ENCODE measurements around the gene DUS4L.

DUS4L gene

GRCh38 chr7:107580716-107581383, 17.1 kb downstream of the DUS4L start:
- H3K4me2 ChIP-seq (ENCODE audit: insufficient read depth, low read length, poor library complexity, severe bottlenecking): peak overlapping the region; percentile 63
- no peak overlapping the region for H3K14ac ChIP-seq (ENCODE audit: low read length)
- WGBS, 2 donors (ENCODE audit: extremely low coverage in 2 of 2, insufficient read length in 2 of 2, insufficient replicate concordance in 1 of 2): no CpG with 5 or more reads among the region's 10 CpGs
- H3K27ac ChIP-seq (replicated peaks; ENCODE audit: low read length): no peak overlapping the region
- no peak overlapping the region for H2BK12ac ChIP-seq (ENCODE audit: low read length)
- H3K4me3 ChIP-seq (ENCODE audit: low read length in 2 of 2): peak overlapping the region; percentile 83 to 92
- H2BK15ac ChIP-seq (ENCODE audit: low read length): peak overlapping the region; percentile 9
- no peak overlapping the region for H3K4ac ChIP-seq (ENCODE audit: low read length)
- peak overlapping the region; percentile 97 for H2AFZ ChIP-seq (ENCODE audit: low read length)
- H3K79me1 ChIP-seq (ENCODE audit: low read depth, low read length): no peaks in the 10 kb centered on the region
- no peak for DNase-seq (ENCODE audit: low spot score)
- H3K27me3 ChIP-seq (ENCODE audit: control insufficient read depth in 3 of 3, insufficient read depth in 3 of 3, low read depth in 1 of 3, low read length in 3 of 3): no peaks in the 10 kb centered on the region
- peaks cover 0 to 4% of the 10 kb centered on the region in 2 donors for H3K4me1 ChIP-seq (ENCODE audit: control insufficient read depth in 2 of 2, insufficient read depth in 1 of 2, low read depth in 1 of 2, low read length in 2 of 2)
- no peak overlapping the region for H3K23ac ChIP-seq (ENCODE audit: low read depth, low read length, poor library complexity)
- no peak overlapping the region for H2AK5ac ChIP-seq (ENCODE audit: low read depth, low read length)
- no peaks in the 10 kb centered on the region for H3K9me3 ChIP-seq (replicated peaks in 1 of 2; ENCODE audit: control insufficient read depth in 2 of 2, insufficient read depth in 1 of 2, low read depth in 1 of 2, low read length in 2 of 2)
- H4K91ac ChIP-seq (ENCODE audit: low read depth, low read length, poor library complexity): no peak overlapping the region
- H3K36me3 ChIP-seq (replicated peaks in 1 of 2; ENCODE audit: control insufficient read depth in 2 of 2, insufficient read depth in 2 of 2, low read length in 2 of 2): peaks cover 1 to 35% of the 10 kb centered on the region in 2 donors
- H2BK120ac ChIP-seq (ENCODE audit: low read depth, low read length): no peak overlapping the region
- H3K9ac ChIP-seq (ENCODE audit: low read depth, low read length, poor library complexity): no peak overlapping the region
- H2BK5ac ChIP-seq (ENCODE audit: low read length): no peak overlapping the region
- no peak overlapping the region for H3K18ac ChIP-seq (ENCODE audit: low read length)
- H4K8ac ChIP-seq (ENCODE audit: low read depth, low read length): no peak overlapping the region

- Histone ChIP-seq H3K4me3 (ENCODE audit: low read length in 2 of 2) (peak overlapping the region in 1 of 2 donors; percentile 83), H3K4me1 (ENCODE audit: control insufficient read depth in 2 of 2, insufficient read depth in 1 of 2, low read depth in 1 of 2, low read length in 2 of 2) (peaks cover 0 to 4% of the 10 kb centered on the region in 2 donors), H2BK120ac (ENCODE audit: low read depth, low read length) (no peak overlapping the region), H3K36me3 (replicated peaks in 1 of 2; ENCODE audit: control insufficient read depth in 2 of 2, insufficient read depth in 2 of 2, low read length in 2 of 2) (peaks cover 1 to 35% of the 10 kb centered on the region in 2 donors), H3K14ac (ENCODE audit: low read length) (no peak overlapping the region), H3K4ac (ENCODE audit: low read length) (no peak overlapping the region), H2BK12ac (ENCODE audit: low read length) (no peak overlapping the region), H2AK5ac (ENCODE audit: low read depth, low read length) (no peak overlapping the region), H3K27ac (replicated peaks; ENCODE audit: low read length) (no peak overlapping the region), H4K91ac (ENCODE audit: low read depth, low read length, poor library complexity) (no peak overlapping the region), H3K9me3 (replicated peaks in 1 of 2; ENCODE audit: control insufficient read depth in 2 of 2, insufficient read depth in 1 of 2, low read depth in 1 of 2, low read length in 2 of 2) (no peaks in the 10 kb centered on the region), H3K9ac (ENCODE audit: low read depth, low read length, poor library complexity) (no peak overlapping the region), H3K27me3 (ENCODE audit: control insufficient read depth in 3 of 3, insufficient read depth in 3 of 3, low read depth in 1 of 3, low read length in 3 of 3) (no peaks in the 10 kb centered on the region), H3K4me2 (ENCODE audit: insufficient read depth, low read length, poor library complexity, severe bottlenecking) (no peak overlapping the region), H3K23ac (ENCODE audit: low read depth, low read length, poor library complexity) (no peak overlapping the region), H3K18ac (ENCODE audit: low read length) (no peak overlapping the region), H2BK15ac (ENCODE audit: low read length) (no peak overlapping the region), H2BK5ac (ENCODE audit: low read length) (no peak overlapping the region), H2AFZ (ENCODE audit: low read length) (no peak overlapping the region), H4K8ac (ENCODE audit: low read depth, low read length) (no peak overlapping the region), H3K79me1 (ENCODE audit: low read depth, low read length) (no peaks in the 10 kb centered on the region)
- WGBS, 2 donors (ENCODE audit: extremely low coverage in 2 of 2, insufficient read length in 2 of 2, insufficient replicate concordance in 1 of 2): no CpG with 5 or more reads among the region's 5 CpGs
- DNase-seq (ENCODE audit: low spot score): no peak
Observed at GRCh38 chr7:107581387-107582013, 17.7 kb downstream of the DUS4L start.

GRCh38 chr7:107582875-107583274, 19.1 kb downstream of the DUS4L start:
- H3K14ac ChIP-seq (ENCODE audit: low read length): no peak overlapping the region
- no peak for DNase-seq (ENCODE audit: low spot score)

GRCh38 chr7:107584716-107585115, 20.9 kb downstream of the DUS4L start:
- no peak overlapping the region for H3K27ac ChIP-seq (replicated peaks; ENCODE audit: low read length)
- H3K4me2 ChIP-seq (ENCODE audit: insufficient read depth, low read length, poor library complexity, severe bottlenecking): no peak overlapping the region
- WGBS, 2 donors (ENCODE audit: extremely low coverage in 2 of 2, insufficient read length in 2 of 2, insufficient replicate concordance in 1 of 2): no CpG with 5 or more reads among the region's 2 CpGs
- H3K18ac ChIP-seq (ENCODE audit: low read length): no peak overlapping the region
- H3K14ac ChIP-seq (ENCODE audit: low read length): no peak overlapping the region
- no peak overlapping the region for H2BK120ac ChIP-seq (ENCODE audit: low read depth, low read length)
- no peak overlapping the region for H3K4ac ChIP-seq (ENCODE audit: low read length)
- no peak overlapping the region for H4K8ac ChIP-seq (ENCODE audit: low read depth, low read length)
- H2AK5ac ChIP-seq (ENCODE audit: low read depth, low read length): no peak overlapping the region
- H3K36me3 ChIP-seq (replicated peaks in 1 of 2; ENCODE audit: control insufficient read depth in 2 of 2, insufficient read depth in 2 of 2, low read length in 2 of 2): peaks cover 0 to 50% of the 10 kb centered on the region in 2 donors
- H3K27me3 ChIP-seq (ENCODE audit: control insufficient read depth in 3 of 3, insufficient read depth in 3 of 3, low read depth in 1 of 3, low read length in 3 of 3): no peaks in the 10 kb centered on the region
- H3K9me3 ChIP-seq (replicated peaks in 1 of 2; ENCODE audit: control insufficient read depth in 2 of 2, insufficient read depth in 1 of 2, low read depth in 1 of 2, low read length in 2 of 2): peaks cover 2 to 13% of the 10 kb centered on the region in 2 donors
- H2AFZ ChIP-seq (ENCODE audit: low read length): no peak overlapping the region
- H2BK12ac ChIP-seq (ENCODE audit: low read length): no peak overlapping the region
- no peak overlapping the region for H4K91ac ChIP-seq (ENCODE audit: low read depth, low read length, poor library complexity)
- H3K4me3 ChIP-seq (ENCODE audit: low read length in 2 of 2): no peak overlapping the region
- H2BK15ac ChIP-seq (ENCODE audit: low read length): no peak overlapping the region
- peaks cover 0 to 4% of the 10 kb centered on the region in 2 donors for H3K4me1 ChIP-seq (ENCODE audit: control insufficient read depth in 2 of 2, insufficient read depth in 1 of 2, low read depth in 1 of 2, low read length in 2 of 2)
- H3K79me1 ChIP-seq (ENCODE audit: low read depth, low read length): no peaks in the 10 kb centered on the region
- no peak overlapping the region for H3K23ac ChIP-seq (ENCODE audit: low read depth, low read length, poor library complexity)
- no peak overlapping the region for H3K9ac ChIP-seq (ENCODE audit: low read depth, low read length, poor library complexity)
- H2BK5ac ChIP-seq (ENCODE audit: low read length): no peak overlapping the region
- DNase-seq (ENCODE audit: low spot score): no peak

More at GRCh38 chr7:107582875-107583274, 19.1 kb downstream of the DUS4L start:
- peaks cover 0 to 4% of the 10 kb centered on the region in 2 donors for H3K4me1 ChIP-seq (ENCODE audit: control insufficient read depth in 2 of 2, insufficient read depth in 1 of 2, low read depth in 1 of 2, low read length in 2 of 2)
- peaks cover 0 to 2% of the 10 kb centered on the region in 2 donors for H3K9me3 ChIP-seq (replicated peaks in 1 of 2; ENCODE audit: control insufficient read depth in 2 of 2, insufficient read depth in 1 of 2, low read depth in 1 of 2, low read length in 2 of 2)
- no peak overlapping the region for H2AK5ac ChIP-seq (ENCODE audit: low read depth, low read length)
- no peak overlapping the region for H4K91ac ChIP-seq (ENCODE audit: low read depth, low read length, poor library complexity)
- H3K18ac ChIP-seq (ENCODE audit: low read length): no peak overlapping the region
- H2BK120ac ChIP-seq (ENCODE audit: low read depth, low read length): no peak overlapping the region
- no peak overlapping the region for H2BK5ac ChIP-seq (ENCODE audit: low read length)
- no peak overlapping the region for H3K9ac ChIP-seq (ENCODE audit: low read depth, low read length, poor library complexity)
- no peak overlapping the region for H3K4ac ChIP-seq (ENCODE audit: low read length)
- peaks cover 0 to 39% of the 10 kb centered on the region in 2 donors for H3K36me3 ChIP-seq (replicated peaks in 1 of 2; ENCODE audit: control insufficient read depth in 2 of 2, insufficient read depth in 2 of 2, low read length in 2 of 2)
- no peaks in the 10 kb centered on the region for H3K79me1 ChIP-seq (ENCODE audit: low read depth, low read length)
- H2BK12ac ChIP-seq (ENCODE audit: low read length): no peak overlapping the region
- no peak overlapping the region for H3K23ac ChIP-seq (ENCODE audit: low read depth, low read length, poor library complexity)
- WGBS, 2 donors (ENCODE audit: extremely low coverage in 2 of 2, insufficient read length in 2 of 2, insufficient replicate concordance in 1 of 2): no CpG with 5 or more reads among the region's 2 CpGs
- no peak overlapping the region for H3K4me2 ChIP-seq (ENCODE audit: insufficient read depth, low read length, poor library complexity, severe bottlenecking)
- no peak overlapping the region for H3K4me3 ChIP-seq (ENCODE audit: low read length in 2 of 2)
- H3K27ac ChIP-seq (replicated peaks; ENCODE audit: low read length): no peak overlapping the region
- no peaks in the 10 kb centered on the region for H3K27me3 ChIP-seq (ENCODE audit: control insufficient read depth in 3 of 3, insufficient read depth in 3 of 3, low read depth in 1 of 3, low read length in 3 of 3)
- H2BK15ac ChIP-seq (ENCODE audit: low read length): no peak overlapping the region
- H4K8ac ChIP-seq (ENCODE audit: low read depth, low read length): no peak overlapping the region
- H2AFZ ChIP-seq (ENCODE audit: low read length): no peak overlapping the region
